Activated naive CD8-positive, alpha-beta T cell treated with anti-CD3 and anti-CD28 coated beads, Interleukin-2, amount 10 ng/mL, durations not matched to agents 7 days and 5 days (primary cell): Measurements from ENCODE around the gene GZMB. TPM values are rescaled to one million over a fixed set of nuclear protein-coding genes. Genes with fewer than 3 reads are reported as not detected.

ENCODE experiments used
- ATAC-seq: fragments of 150-1000 bp; cut with Tn5 transposase; one replicate; pipeline ENCODE4 v1.10.0; 2021; ENCODE audit warnings: low read depth, moderate library complexity
- POLR2A ChIA-PET: fragments of 350-600 bp; sonication (Branson Sonifier 250); formaldehyde crosslinking; loops from one replicate; lab custom pipeline; 2021; ENCODE audit warnings: antibody characterized with exemption; lab: Charles Lee
- DNase-seq: peaks from one replicate; pipeline ENCODE4 v3.0.0; 2021
- H3K27ac Mint-ChIP-seq: one replicate; pipeline ENCODE4 v1.8.0; 2022; ENCODE audit warnings: mild to moderate bottlenecking, mixed read lengths
- H3K27me3 Mint-ChIP-seq: one replicate; pipeline ENCODE4 v1.8.0; 2022; ENCODE audit warnings: mild to moderate bottlenecking, moderate library complexity, mixed read lengths
- H3K36me3 Mint-ChIP-seq: one replicate; pipeline ENCODE4 v1.8.0; 2021; ENCODE audit warnings: mild to moderate bottlenecking, mixed read lengths
- H3K4me1 Mint-ChIP-seq: one replicate; pipeline ENCODE4 v1.8.0; 2021; ENCODE audit warnings: mixed read lengths
- H3K4me3 Mint-ChIP-seq: one replicate; pipeline ENCODE4 v1.8.0; 2022; ENCODE audit warnings: mild to moderate bottlenecking, moderate library complexity, mixed read lengths
- H3K9me3 Mint-ChIP-seq: one replicate; pipeline ENCODE4 v1.8.0; 2021; ENCODE audit warnings: mixed read lengths
- total RNA-seq, 2 experiments: library from RNA; stranded (reverse); gene quantifications; one replicate each; pipeline ENCODE4 v1.2.3, GENCODE V29; 2021

The GZMB gene
- total RNA-seq, result 100 to 1,000 TPM; 195 to 217 TPM

GRCh38 chr14:24634158-24634557, at the start of gene GZMB:
Gene GZMB (minus strand): TSS chr14:24634190. CDS start chr14:24634160, 30 bp downstream.
- H3K4me1 Mint-ChIP-seq, result peaks cover 58% of the 10 kb centered on the region
- POLR2A ChIA-PET, result interaction anchor here (0.7 to 4.2 kb wide), 11 partner anchors 9 to 153 kb away, joined by 3 to 41 read pairs (median 3); partner anchors contain the start of gene GZMH
- H3K27ac Mint-ChIP-seq, result peak within 1 kb of the TSS; percentile 94

GRCh38 chr14:24681056-24681455, 47.1 kb upstream of the GZMB start:
- POLR2A ChIA-PET, result no interaction called here
- ATAC-seq, result no peak
- Mint-ChIP-seq H3K27ac (no peak overlapping the region), H3K4me1 (peaks cover 36% of the 10 kb centered on the region), H3K36me3 (peaks cover 6% of the 10 kb centered on the region), H3K9me3 (peaks cover 3% of the 10 kb centered on the region), H3K4me3 (no peak overlapping the region), H3K27me3 (no peaks in the 10 kb centered on the region)
- no peak for DNase-seq

More at GRCh38 chr14:24634158-24634557, at the start of gene GZMB:
- Mint-ChIP-seq H3K9me3 (peaks cover 6% of the 10 kb centered on the region), H3K4me3 (peak within 1 kb of the TSS; percentile 91), H3K36me3 (peaks cover 50% of the 10 kb centered on the region), H3K27me3 (no peaks in the 10 kb centered on the region)
- peak; percentile 94 for ATAC-seq
- DNase-seq, result peak; percentile 72

GRCh38 chr14:24680516-24680915, 46.5 kb upstream of the GZMB start:
- H3K4me3 Mint-ChIP-seq, result no peak overlapping the region
- H3K36me3 Mint-ChIP-seq, result peaks cover 9% of the 10 kb centered on the region
- DNase-seq (no peak), ATAC-seq (no peak)
- no peaks in the 10 kb centered on the region for H3K27me3 Mint-ChIP-seq
- POLR2A ChIA-PET, result no interaction called here
- H3K27ac Mint-ChIP-seq, result peak overlapping the region; percentile 85
- peaks cover 4% of the 10 kb centered on the region for H3K9me3 Mint-ChIP-seq
- H3K4me1 Mint-ChIP-seq, result peaks cover 39% of the 10 kb centered on the region

GRCh38 chr14:24679248-24679961, 45.4 kb upstream of the GZMB start:
- Mint-ChIP-seq H3K4me1 (peaks cover 47% of the 10 kb centered on the region), H3K27ac (peak overlapping the region; percentile 85), H3K36me3 (peaks cover 7% of the 10 kb centered on the region), H3K9me3 (peaks cover 2% of the 10 kb centered on the region), H3K4me3 (peak overlapping the region; percentile 67), H3K27me3 (no peaks in the 10 kb centered on the region)
- ATAC-seq, result peak; percentile 21
- POLR2A ChIA-PET, result interaction anchor here (0.9 to 1.0 kb wide), 2 partner anchors 44 to 72 kb away, joined by 3 read pairs; no protein-coding TSS in a partner anchor
- no peak for DNase-seq

- POLR2A ChIA-PET, result interaction anchor here (1.0 kb wide), 1 partner anchor 71 kb away, joined by 3 read pairs; no protein-coding TSS in a partner anchor
- Mint-ChIP-seq H3K27me3 (no peaks in the 10 kb centered on the region), H3K4me3 (peak overlapping the region; percentile 82), H3K9me3 (peaks cover 2% of the 10 kb centered on the region), H3K4me1 (peaks cover 52% of the 10 kb centered on the region), H3K27ac (peak overlapping the region; percentile 94), H3K36me3 (peaks cover 7% of the 10 kb centered on the region)
- ATAC-seq (peak; percentile 71), DNase-seq (peak; percentile 57)
Observed at GRCh38 chr14:24678801-24679247, 44.8 kb upstream of the GZMB start.

GRCh38 chr14:24677956-24678355, 44.0 kb upstream of the GZMB start:
- H3K4me3 Mint-ChIP-seq, result peak overlapping the region; percentile 23
- H3K27me3 Mint-ChIP-seq, result no peaks in the 10 kb centered on the region
- POLR2A ChIA-PET, result no interaction called here
- peak overlapping the region; percentile 94 for H3K27ac Mint-ChIP-seq
- H3K36me3 Mint-ChIP-seq, result peaks cover 7% of the 10 kb centered on the region
- ATAC-seq, result no peak
- peaks cover 2% of the 10 kb centered on the region for H3K9me3 Mint-ChIP-seq
- H3K4me1 Mint-ChIP-seq, result peaks cover 59% of the 10 kb centered on the region
- no peak for DNase-seq

- H3K4me3 Mint-ChIP-seq, result peak overlapping the region; percentile 81
- H3K9me3 Mint-ChIP-seq, result peaks cover 2% of the 10 kb centered on the region
- DNase-seq (peak; percentile 58), ATAC-seq (peak; percentile 51)
- H3K36me3 Mint-ChIP-seq, result peaks cover 10% of the 10 kb centered on the region
- H3K27ac Mint-ChIP-seq, result peak overlapping the region; percentile 100
- peaks cover 68% of the 10 kb centered on the region for H3K4me1 Mint-ChIP-seq
- POLR2A ChIA-PET, result interaction anchor here (0.9 to 4.4 kb wide), 17 partner anchors 8 to 232 kb away, joined by 3 to 41 read pairs (median 7); partner anchors contain the start of genes GZMB, GZMH and SDR39U1
- no peaks in the 10 kb centered on the region for H3K27me3 Mint-ChIP-seq
Observed at GRCh38 chr14:24674204-24674970, 40.4 kb upstream of the GZMB start.

- POLR2A ChIA-PET, result interaction anchor here (0.9 to 4.4 kb wide), 16 partner anchors 8 to 232 kb away, joined by 3 to 41 read pairs (median 7); partner anchors contain the start of genes GZMB, GZMH and SDR39U1
- H3K9me3 Mint-ChIP-seq, result peaks cover 2% of the 10 kb centered on the region
- peak; percentile 56 for DNase-seq
- ATAC-seq, result peak; percentile 75
- no peaks in the 10 kb centered on the region for H3K27me3 Mint-ChIP-seq
- H3K4me1 Mint-ChIP-seq, result peaks cover 68% of the 10 kb centered on the region
- peaks cover 8% of the 10 kb centered on the region for H3K36me3 Mint-ChIP-seq
- H3K27ac Mint-ChIP-seq, result peak overlapping the region; percentile 100
- peak overlapping the region; percentile 81 for H3K4me3 Mint-ChIP-seq
Observed at GRCh38 chr14:24673534-24674203, 39.7 kb upstream of the GZMB start.

- peak overlapping the region; percentile 81 for H3K4me3 Mint-ChIP-seq
- no peak for DNase-seq
- H3K4me1 Mint-ChIP-seq, result peaks cover 63% of the 10 kb centered on the region
- H3K27me3 Mint-ChIP-seq, result no peaks in the 10 kb centered on the region
- ATAC-seq, result peak; percentile 13
- POLR2A ChIA-PET, result interaction anchor here (0.9 to 4.4 kb wide), 10 partner anchors 7 to 64 kb away, joined by 3 to 41 read pairs (median 8); partner anchors contain the start of genes GZMB and GZMH
- peak overlapping the region; percentile 100 for H3K27ac Mint-ChIP-seq
- peaks cover 9% of the 10 kb centered on the region for H3K36me3 Mint-ChIP-seq
- peaks cover 2% of the 10 kb centered on the region for H3K9me3 Mint-ChIP-seq
Observed at GRCh38 chr14:24673059-24673458, 39.1 kb upstream of the GZMB start.

- POLR2A ChIA-PET, result no interaction called here
- Mint-ChIP-seq H3K4me3 (peak overlapping the region; percentile 44), H3K36me3 (peaks cover 10% of the 10 kb centered on the region), H3K27ac (peak overlapping the region; percentile 82), H3K27me3 (no peaks in the 10 kb centered on the region), H3K4me1 (peaks cover 68% of the 10 kb centered on the region), H3K9me3 (peaks cover 3% of the 10 kb centered on the region)
- DNase-seq (no peak), ATAC-seq (no peak)
Observed at GRCh38 chr14:24670594-24670993, 36.6 kb upstream of the GZMB start.

GRCh38 chr14:24669651-24670050, 35.7 kb upstream of the GZMB start:
- no peaks in the 10 kb centered on the region for H3K27me3 Mint-ChIP-seq
- no peak overlapping the region for H3K27ac Mint-ChIP-seq
- H3K36me3 Mint-ChIP-seq, result peaks cover 10% of the 10 kb centered on the region
- no peak overlapping the region for H3K4me3 Mint-ChIP-seq
- POLR2A ChIA-PET, result interaction anchor here (0.7 kb wide), 1 partner anchor 8 kb away, joined by 3 read pairs; no protein-coding TSS in a partner anchor
- peaks cover 3% of the 10 kb centered on the region for H3K9me3 Mint-ChIP-seq
- no peak for DNase-seq
- peaks cover 71% of the 10 kb centered on the region for H3K4me1 Mint-ChIP-seq
- no peak for ATAC-seq

- peaks cover 8% of the 10 kb centered on the region for H3K36me3 Mint-ChIP-seq
- H3K4me1 Mint-ChIP-seq, result peaks cover 78% of the 10 kb centered on the region
- ATAC-seq (peak; percentile 83), DNase-seq (peak; percentile 64)
- no peaks in the 10 kb centered on the region for H3K27me3 Mint-ChIP-seq
- H3K9me3 Mint-ChIP-seq, result peaks cover 3% of the 10 kb centered on the region
- H3K27ac Mint-ChIP-seq, result peak overlapping the region; percentile 86
- H3K4me3 Mint-ChIP-seq, result peak overlapping the region; percentile 63
- POLR2A ChIA-PET, result interaction anchor here (0.9 to 1.8 kb wide), 7 partner anchors 8 to 60 kb away, joined by 3 to 16 read pairs (median 4); partner anchors contain the start of gene GZMB
Observed at GRCh38 chr14:24665440-24665991, 31.5 kb upstream of the GZMB start.
